GM12878 (cell line): ENCODE data around the gene UACA. TPM values are rescaled to one million over a fixed set of nuclear protein-coding genes. Genes with fewer than 3 reads are reported as not detected.

Experiments
- ATAC-seq: fragments of 200-7000 bp; cut with Tn5 transposase; 3 replicates; pipeline ENCODE4 v1.9.1; 2020; ENCODE audit warnings: mild to moderate bottlenecking, moderate library complexity
- BruUV-seq: library from RNA; stranded (reverse); fragments of 400-500 nt; replicated peaks from 2 replicates; lab custom pipeline; 2021; lab: Mats Ljungman, UMichigan
- CTCF ChIA-PET: fragments of 300-600 bp; sonication (Branson Sonifier 250); formaldehyde crosslinking; extraction: SDS; loops from one replicate; lab custom pipeline; 2021; ENCODE audit warnings: inconsistent platforms; lab: Yijun Ruan, JAX
- POLR2A ChIA-PET: fragments of 350-600 bp; formaldehyde crosslinking; extraction: SDS; loops from one replicate; lab custom pipeline; 2021; ENCODE audit warnings: inconsistent platforms; lab: Charles Lee
- RAD21 ChIA-PET: fragments of 300-600 bp; sonication (Branson Sonifier 250); formaldehyde crosslinking; loops from one replicate; lab custom pipeline; 2023; ENCODE audit warnings: antibody characterized with exemption; ENCODE audit not compliant: unreplicated experiment; lab: Charles Lee
- SMC1A ChIA-PET: fragments of 300-600 bp; sonication (Branson Sonifier 250); formaldehyde crosslinking; loops from one replicate; lab custom pipeline; 2023; ENCODE audit not compliant: unreplicated experiment, uncharacterized antibody; lab: Charles Lee
- DNase-seq: peaks from one replicate; pipeline ENCODE4 v3.0.0-alpha.2; 2011; ENCODE audit warnings: low read depth, low spot score
- FAIRE-seq: peaks from 3 replicates; lab custom pipeline; 2011; peaks lifted over from hg19 to GRCh38; lab: Jason Lieb, UNC
- H2AFZ ChIP-seq: 2 replicates; pipeline ENCODE4 v1.6.0; 2011; ENCODE audit warnings: low read depth, low read length, control low read depth; ENCODE audit not compliant: control insufficient read depth
- H3K27ac ChIP-seq: 2 replicates; pipeline ENCODE4 v1.5.1; 2011; ENCODE audit warnings: control low read depth; ENCODE audit not compliant: control insufficient read depth, insufficient read depth
- H3K27me3 ChIP-seq, 2 experiments: replicated peaks in 1 of 2; 2 replicates each; pipeline versions ENCODE4 v1.6.0 to v1.6.1; 2011; ENCODE audit warnings: low read length in 1 of 2; ENCODE audit not compliant: control insufficient read depth in 2 of 2, insufficient read depth in 2 of 2
- H3K36me3 ChIP-seq, 2 experiments: 2 replicates each; pipeline ENCODE4 v1.5.1; 2011; ENCODE audit warnings: low read length in 1 of 2; ENCODE audit not compliant: control insufficient read depth in 2 of 2, insufficient read depth in 2 of 2
- H3K4me1 ChIP-seq: 2 replicates; pipeline ENCODE4 v1.6.1; 2011; ENCODE audit warnings: mild to moderate bottlenecking, low read length, moderate library complexity, mixed read lengths; ENCODE audit not compliant: control insufficient read depth, insufficient read depth
- H3K4me2 ChIP-seq: 2 replicates; pipeline ENCODE4 v1.6.0; 2011; ENCODE audit warnings: control low read depth; ENCODE audit not compliant: control insufficient read depth, insufficient read depth
- H3K4me3 ChIP-seq: fragments of 200-600 bp; sonication (generic); 2 replicates; pipeline ENCODE4 v1.5.1; 2016
- H3K79me2 ChIP-seq: 2 replicates; pipeline ENCODE4 v1.6.0; 2011; ENCODE audit warnings: low read length; ENCODE audit not compliant: control insufficient read depth, insufficient read depth
- H3K9ac ChIP-seq: 2 replicates; pipeline ENCODE4 v1.8.0; 2011; ENCODE audit warnings: low read length, control low read depth, mixed read lengths; ENCODE audit not compliant: control insufficient read depth, insufficient read depth
- H3K9me3 ChIP-seq: replicated peaks from 3 replicates; pipeline ENCODE4 v1.5.1; 2011; ENCODE audit warnings: mild to moderate bottlenecking, low read length; ENCODE audit not compliant: control insufficient read depth, insufficient read depth
- H4K20me1 ChIP-seq: 2 replicates; pipeline ENCODE4 v1.6.0; 2011; ENCODE audit not compliant: control insufficient read depth, insufficient read depth
- BACH1 ChIP-seq: fragments of 450-650 bp; IDR thresholded peaks from 2 replicates; pipeline ENCODE4 v1.6.1; 2017; ENCODE audit warnings: mild to moderate bottlenecking, borderline replicate concordance
- FOS ChIP-seq: IDR thresholded peaks from 3 replicates; pipeline ENCODE4 v1.6.1; 2011; ENCODE audit warnings: borderline replicate concordance; ENCODE audit not compliant: insufficient read length; ENCODE audit errors: extremely low read depth
- IKZF2 ChIP-seq, 2 experiments: fragments of 450-650 bp; IDR thresholded peaks; 2 replicates each; pipeline ENCODE4 v1.6.1; 2017; ENCODE audit warnings: mild to moderate bottlenecking in 2 of 2, moderate library complexity in 2 of 2
- MEF2A ChIP-seq: IDR thresholded peaks from 2 replicates; pipeline ENCODE4 v1.6.1; 2011; ENCODE audit warnings: low read depth, mild to moderate bottlenecking, low read length, moderate library complexity; ENCODE audit not compliant: insufficient read depth
- SRF ChIP-seq, 2 experiments: IDR thresholded peaks; 2 replicates each; pipeline ENCODE4 v1.6.1; 2011; ENCODE audit warnings: low read depth in 2 of 2, low read length in 2 of 2, mild to moderate bottlenecking in 1 of 2, moderate library complexity in 1 of 2
- TCF7 ChIP-seq: IDR thresholded peaks from 2 replicates; pipeline ENCODE4 v1.6.1; 2014; ENCODE audit warnings: antibody characterized with exemption, borderline replicate concordance
- ZNF384 ChIP-seq: IDR thresholded peaks from 2 replicates; pipeline ENCODE4 v1.6.1; 2012; ENCODE audit warnings: low read depth, mild to moderate bottlenecking, low read length, improper control_type of control experiment, borderline replicate concordance
- WGBS: methylation state at CpG from one replicate; pipeline ENCODE4 v1.1.6; 2016; ENCODE audit warnings: low lambda C conversion rate; ENCODE audit not compliant: insufficient replicate concordance, insufficient coverage; ENCODE audit errors: missing lambda C conversion rate; 5-methylcytosine and 5-hydroxymethylcytosine counted together
- in situ Hi-C: fragments of 300-500 bp; cut with MboI; formaldehyde crosslinking; loops from 9 replicates; pipeline ENCODE4 v1.14.3; 2018; ENCODE audit warnings: mixed read lengths
- intact Hi-C: fragments of 100-400 bp; cut with micrococcal nuclease; formaldehyde crosslinking; loops from one replicate; pipeline ENCODE4 v1.14.2; 2022; ENCODE audit not compliant: unreplicated experiment
- polyA plus RNA-seq, 11 experiments: library from polyadenylated mRNA; depleted of rRNA in 4 of 11; unstranded in 6 of 11; stranded (reverse) in 5 of 11; fragments of >200 nt; fragmentation: Nextera tagmentation in 4 of 11; fragmentation: Illumina TruSeq in 1 of 11; extraction: Ambion mirVana in 4 of 11; extraction: Trizol in 1 of 11; gene quantifications; 1 replicate in 1 of 11; 2 replicates in 10 of 11; pipeline versions ENCODE4 v1.2.1 to v1.2.3, GENCODE V29; 2011 to 2016; ENCODE audit warnings: inconsistent platforms in 2 of 11, missing spikeins in 2 of 11, low read depth in 1 of 11
- total RNA-seq, 4 experiments: library from RNA; depleted of rRNA in 3 of 4; stranded (reverse); fragments of >200 nt in 3 of 4; fragmentation: Illumina TruSeq in 1 of 4; extraction: Trizol in 1 of 4; gene quantifications; 2 replicates each; pipeline versions ENCODE4 v1.2.1 to v1.2.3, GENCODE V29; 2013 to 2021

The UACA gene
- total and polyA plus RNA-seq, 10 of the 15 experiments (the other 5 are each of a cell fraction or from before 2014, with no cell fraction given): 0.30 to 4.0 (median 2.0) TPM

- H4K20me1 ChIP-seq: no peaks in the 10 kb centered on the region
- 48% methylated on average over 12 of the region's 12 CpGs for WGBS
- no peak for DNase-seq
- BruUV-seq: no TSS peak
- no peak for FAIRE-seq
- no peak for ATAC-seq
- H2AFZ ChIP-seq: no peak overlapping the region
- TF ChIP-seq FOS: no peak
- TF ChIP-seq SRF (IDR thresholded peaks at IDR 0.05; ENCODE audit: low read depth in 2 of 2, low read length in 2 of 2): no peak
- TF ChIP-seq MEF2A: no peak
- TF ChIP-seq TCF7: no peak
- no peak for TF ChIP-seq BACH1
- TF ChIP-seq ZNF384: no peak
- TF ChIP-seq IKZF2 (IDR thresholded peaks at IDR 0.05): no peak
- H3K9ac ChIP-seq: no peak overlapping the region
- no peaks in the 10 kb centered on the region for H3K9me3 ChIP-seq
- CTCF ChIA-PET: no interaction called here
- RAD21 ChIA-PET: no interaction called here
- no peak overlapping the region for H3K4me3 ChIP-seq
- in situ Hi-C loops (no loop called here), intact Hi-C loops (no loop called here)
- H3K79me2 ChIP-seq: no peaks in the 10 kb centered on the region
- POLR2A ChIA-PET: no interaction called here
- no peak overlapping the region for H3K4me2 ChIP-seq
- no peaks in the 10 kb centered on the region for H3K4me1 ChIP-seq
- peaks cover 0 to 1% of the 10 kb centered on the region in 2 experiments; a peak in 1 of 4 replicates for H3K27me3 ChIP-seq
- no peak overlapping the region for H3K27ac ChIP-seq
- SMC1A ChIA-PET: no interaction called here
- H3K36me3 ChIP-seq: no peaks in the 10 kb centered on the region
These were observed 130.1 kb downstream of the UACA start for GRCh38 chr15:70633103-70633831.
